Neural progenitor cell (in vitro differentiated cells): ENCODE measurements around the gene CALR.

ENCODE experiments used
- CTCF ChIP-seq: fragments of 200-600 bp; sonication (generic); IDR thresholded peaks from 2 replicates; pipeline ENCODE4 v1.5.1; 2017; ENCODE audit warnings: antibody characterized with exemption, mild to moderate bottlenecking
- EZH2 ChIP-seq: fragments of 200-600 bp; sonication (generic); IDR thresholded peaks from 2 replicates; pipeline ENCODE4 v1.6.1; 2017; ENCODE audit warnings: antibody characterized with exemption, mild to moderate bottlenecking, moderate library complexity
- EZH2phosphoT487 ChIP-seq: fragments of 200-600 bp; sonication (generic); IDR thresholded peaks from 2 replicates; pipeline ENCODE4 v1.6.1; 2017; ENCODE audit warnings: antibody characterized with exemption

- no peak for TF ChIP-seq CTCF
- no peak for TF ChIP-seq EZH2phosphoT487
- TF ChIP-seq EZH2, result no peak
These were observed 52.4 kb downstream of the CALR start for GRCh38 chr19:12990853-12991252.
